GM12878 (cell line): ENCODE results near the gene ANO1. TPM values are rescaled to one million over a fixed set of nuclear protein-coding genes. Genes with fewer than 3 reads are reported as not detected.

Experiments
- ATAC-seq: fragments of 200-7000 bp; cut with Tn5 transposase; 3 replicates; pipeline ENCODE4 v1.9.1; 2020; ENCODE audit warnings: mild to moderate bottlenecking, moderate library complexity
- BruUV-seq: library from RNA; stranded (reverse); fragments of 400-500 nt; replicated peaks from 2 replicates; lab custom pipeline; 2021; lab: Mats Ljungman, UMichigan
- CTCF ChIA-PET: fragments of 300-600 bp; sonication (Branson Sonifier 250); formaldehyde crosslinking; extraction: SDS; loops from one replicate; lab custom pipeline; 2021; ENCODE audit warnings: inconsistent platforms; lab: Yijun Ruan, JAX
- POLR2A ChIA-PET: fragments of 350-600 bp; formaldehyde crosslinking; extraction: SDS; loops from one replicate; lab custom pipeline; 2021; ENCODE audit warnings: inconsistent platforms; lab: Charles Lee
- RAD21 ChIA-PET: fragments of 300-600 bp; sonication (Branson Sonifier 250); formaldehyde crosslinking; loops from one replicate; lab custom pipeline; 2023; ENCODE audit warnings: antibody characterized with exemption; ENCODE audit not compliant: unreplicated experiment; lab: Charles Lee
- SMC1A ChIA-PET: fragments of 300-600 bp; sonication (Branson Sonifier 250); formaldehyde crosslinking; loops from one replicate; lab custom pipeline; 2023; ENCODE audit not compliant: unreplicated experiment, uncharacterized antibody; lab: Charles Lee
- DNase-seq: peaks from one replicate; pipeline ENCODE4 v3.0.0-alpha.2; 2011; ENCODE audit warnings: low read depth, low spot score
- FAIRE-seq: peaks from 3 replicates; lab custom pipeline; 2011; peaks lifted over from hg19 to GRCh38; lab: Jason Lieb, UNC
- H2AFZ ChIP-seq: 2 replicates; pipeline ENCODE4 v1.6.0; 2011; ENCODE audit warnings: low read depth, low read length, control low read depth; ENCODE audit not compliant: control insufficient read depth
- H3K27ac ChIP-seq: 2 replicates; pipeline ENCODE4 v1.5.1; 2011; ENCODE audit warnings: control low read depth; ENCODE audit not compliant: control insufficient read depth, insufficient read depth
- H3K27me3 ChIP-seq, 2 experiments: replicated peaks in 1 of 2; 2 replicates each; pipeline versions ENCODE4 v1.6.0 to v1.6.1; 2011; ENCODE audit warnings: low read length in 1 of 2; ENCODE audit not compliant: control insufficient read depth in 2 of 2, insufficient read depth in 2 of 2
- H3K36me3 ChIP-seq, 2 experiments: 2 replicates each; pipeline ENCODE4 v1.5.1; 2011; ENCODE audit warnings: low read length in 1 of 2; ENCODE audit not compliant: control insufficient read depth in 2 of 2, insufficient read depth in 2 of 2
- H3K4me1 ChIP-seq: 2 replicates; pipeline ENCODE4 v1.6.1; 2011; ENCODE audit warnings: mild to moderate bottlenecking, low read length, moderate library complexity, mixed read lengths; ENCODE audit not compliant: control insufficient read depth, insufficient read depth
- H3K4me2 ChIP-seq: 2 replicates; pipeline ENCODE4 v1.6.0; 2011; ENCODE audit warnings: control low read depth; ENCODE audit not compliant: control insufficient read depth, insufficient read depth
- H3K4me3 ChIP-seq: fragments of 200-600 bp; sonication (generic); 2 replicates; pipeline ENCODE4 v1.5.1; 2016
- H3K79me2 ChIP-seq: 2 replicates; pipeline ENCODE4 v1.6.0; 2011; ENCODE audit warnings: low read length; ENCODE audit not compliant: control insufficient read depth, insufficient read depth
- H3K9ac ChIP-seq: 2 replicates; pipeline ENCODE4 v1.8.0; 2011; ENCODE audit warnings: low read length, control low read depth, mixed read lengths; ENCODE audit not compliant: control insufficient read depth, insufficient read depth
- H3K9me3 ChIP-seq: replicated peaks from 3 replicates; pipeline ENCODE4 v1.5.1; 2011; ENCODE audit warnings: mild to moderate bottlenecking, low read length; ENCODE audit not compliant: control insufficient read depth, insufficient read depth
- H4K20me1 ChIP-seq: 2 replicates; pipeline ENCODE4 v1.6.0; 2011; ENCODE audit not compliant: control insufficient read depth, insufficient read depth
- CEBPB ChIP-seq, 2 experiments: fragments of 150-350 bp in 1 of 2; IDR thresholded peaks; 2 replicates each; pipeline ENCODE4 v1.6.1; 2012 to 2014; ENCODE audit warnings: low read depth in 2 of 2, low read length in 2 of 2, borderline replicate concordance in 1 of 2, inconsistent platforms in 1 of 2
- CEBPZ ChIP-seq: fragments of 150-350 bp; IDR thresholded peaks from 2 replicates; pipeline ENCODE4 v1.6.1; 2016; ENCODE audit warnings: low read depth, low read length
- ELK1 ChIP-seq: IDR thresholded peaks from 2 replicates; pipeline ENCODE4 v1.6.1; 2012; ENCODE audit warnings: low read depth, low read length, improper control_type of control experiment
- STAT3 ChIP-seq: IDR thresholded peaks from 2 replicates; pipeline ENCODE4 v1.6.1; 2011; ENCODE audit warnings: low read depth, low read length, improper control_type of control experiment
- YY1 ChIP-seq: IDR thresholded peaks from 2 replicates; pipeline ENCODE4 v1.6.1; 2011; ENCODE audit warnings: low read depth, mild to moderate bottlenecking, low read length
- WGBS: methylation state at CpG from one replicate; pipeline ENCODE4 v1.1.6; 2016; ENCODE audit warnings: low lambda C conversion rate; ENCODE audit not compliant: insufficient replicate concordance, insufficient coverage; ENCODE audit errors: missing lambda C conversion rate; 5-methylcytosine and 5-hydroxymethylcytosine counted together
- in situ Hi-C: fragments of 300-500 bp; cut with MboI; formaldehyde crosslinking; loops from 9 replicates; pipeline ENCODE4 v1.14.3; 2018; ENCODE audit warnings: mixed read lengths
- intact Hi-C: fragments of 100-400 bp; cut with micrococcal nuclease; formaldehyde crosslinking; loops from one replicate; pipeline ENCODE4 v1.14.2; 2022; ENCODE audit not compliant: unreplicated experiment
- polyA plus RNA-seq, 11 experiments: library from polyadenylated mRNA; depleted of rRNA in 4 of 11; unstranded in 6 of 11; stranded (reverse) in 5 of 11; fragments of >200 nt; fragmentation: Nextera tagmentation in 4 of 11; fragmentation: Illumina TruSeq in 1 of 11; extraction: Ambion mirVana in 4 of 11; extraction: Trizol in 1 of 11; gene quantifications; 1 replicate in 1 of 11; 2 replicates in 10 of 11; pipeline versions ENCODE4 v1.2.1 to v1.2.3, GENCODE V29; 2011 to 2016; ENCODE audit warnings: inconsistent platforms in 2 of 11, missing spikeins in 2 of 11, low read depth in 1 of 11
- total RNA-seq, 4 experiments: library from RNA; depleted of rRNA in 3 of 4; stranded (reverse); fragments of >200 nt in 3 of 4; fragmentation: Illumina TruSeq in 1 of 4; extraction: Trizol in 1 of 4; gene quantifications; 2 replicates each; pipeline versions ENCODE4 v1.2.1 to v1.2.3, GENCODE V29; 2013 to 2021

Gene ANO1
- total and polyA plus RNA-seq, 10 of the 15 experiments (the other 5 are each of a cell fraction or from before 2014, with no cell fraction given): 0.01 to 0.38 (median 0.06) TPM; not detected in 7

GRCh38 chr11:70230151-70230839, 152.2 kb downstream of the ANO1 start (continued):
- no peak for TF ChIP-seq ELK1
- no peak for TF ChIP-seq STAT3
- no peak for TF ChIP-seq CEBPB (IDR thresholded peaks at IDR 0.05; ENCODE audit: borderline replicate concordance in 1 of 2, low read depth in 2 of 2, low read length in 2 of 2)
- TF ChIP-seq, all 136 proteins: peak for 0

DNA sequence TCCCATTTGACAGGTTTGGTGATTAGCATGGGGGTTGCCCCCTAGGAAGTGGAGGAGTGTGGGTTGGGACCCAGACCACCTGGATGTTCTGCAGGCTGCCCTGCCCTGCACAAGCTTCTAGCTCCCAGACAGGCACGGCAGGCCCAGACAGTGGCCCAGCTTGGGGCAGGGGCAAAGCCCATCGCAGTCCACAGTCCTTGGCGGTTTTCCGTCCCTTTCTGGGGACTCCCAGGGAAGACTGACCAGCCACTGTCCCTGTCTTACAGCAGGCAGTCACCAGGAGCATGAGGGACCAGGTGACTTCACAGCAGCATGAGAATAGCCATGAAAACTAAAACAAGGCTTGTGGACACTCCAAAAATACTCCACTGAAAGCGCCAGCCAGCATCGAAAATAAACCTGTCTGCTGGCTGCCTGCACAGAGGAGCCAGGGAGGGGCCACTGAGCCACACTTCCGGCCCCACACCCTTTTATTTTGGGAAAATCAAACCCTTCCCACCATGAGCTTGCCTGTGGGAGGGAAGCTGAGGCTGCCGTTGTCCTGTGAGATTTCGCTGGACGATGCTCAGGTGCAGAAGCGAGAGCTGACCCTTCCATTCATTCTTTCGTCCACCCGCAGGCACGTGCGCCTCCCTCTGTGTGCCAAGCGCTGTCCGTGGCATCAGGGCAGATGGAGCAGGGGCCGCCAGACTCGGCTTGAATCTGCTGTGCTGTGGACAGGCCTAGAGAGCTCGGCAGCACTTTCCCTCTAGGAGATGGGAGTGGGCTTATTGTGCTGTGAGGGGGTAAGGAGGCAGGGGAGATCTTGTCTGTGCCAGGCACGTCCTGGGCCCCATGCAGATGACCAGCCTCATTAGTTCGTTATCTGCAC, 153.0 kb downstream of the ANO1 start:
- no peaks in the 10 kb centered on the region for H3K36me3 ChIP-seq
- RAD21 ChIA-PET: no interaction called here
- TF ChIP-seq YY1: no peak
- TF ChIP-seq CEBPZ: no peak
- no peak overlapping the region for H3K27ac ChIP-seq
- H4K20me1 ChIP-seq: no peaks in the 10 kb centered on the region
- no peak overlapping the region for H2AFZ ChIP-seq
- no peak overlapping the region for H3K4me2 ChIP-seq
- H3K9ac ChIP-seq: no peak overlapping the region
- peaks cover 2% of the 10 kb centered on the region; the same call in 1 of the 2 replicates for H3K4me1 ChIP-seq
- peaks cover 0 to 3% of the 10 kb centered on the region in 2 experiments; a peak in 2 of 4 replicates for H3K27me3 ChIP-seq
- WGBS: 48% methylated on average over 22 of the region's 22 CpGs
- intact Hi-C loops: no loop called here
- no peak for ATAC-seq
- no peak for FAIRE-seq
- no peak overlapping the region for H3K4me3 ChIP-seq
- SMC1A ChIA-PET: interaction anchor here (0.9 kb wide), 1 partner anchor 35 kb away, joined by 3 read pairs; no protein-coding TSS in a partner anchor
- CTCF ChIA-PET: interaction anchor here (0.9 kb wide), 1 partner anchor 33 kb away, joined by 3 read pairs; no protein-coding TSS in a partner anchor
- in situ Hi-C loops: no loop called here
- no peak for DNase-seq
- H3K79me2 ChIP-seq: no peaks in the 10 kb centered on the region
- POLR2A ChIA-PET: no interaction called here
- BruUV-seq: no TSS peak
- H3K9me3 ChIP-seq: no peaks in the 10 kb centered on the region
